KMS-11 (cell line): ENCODE data around the gene SPATS2L.

Experiments used
- H2AFZ ChIP-seq: fragments of 200-600 bp; sonication (generic); 2 replicates; pipeline ENCODE4 v1.6.1; 2016; ENCODE audit warnings: antibody characterized with exemption, mixed run types, low read depth
- H3K27ac ChIP-seq: fragments of 200-600 bp; sonication (generic); 2 replicates; pipeline ENCODE4 v1.6.1; 2016; ENCODE audit warnings: mild to moderate bottlenecking, mixed run types
- H3K27me3 ChIP-seq: fragments of 200-600 bp; sonication (generic); 2 replicates; pipeline ENCODE4 v1.6.1; 2017; ENCODE audit warnings: mild to moderate bottlenecking, low read depth, mixed run types, moderate library complexity; ENCODE audit not compliant: insufficient read depth
- H3K36me3 ChIP-seq: fragments of 200-600 bp; sonication (generic); 2 replicates; pipeline ENCODE4 v1.6.1; 2017; ENCODE audit warnings: mild to moderate bottlenecking, mixed run types; ENCODE audit not compliant: insufficient read depth
- H3K4me1 ChIP-seq: fragments of 200-600 bp; sonication (generic); 2 replicates; pipeline ENCODE4 v1.6.1; 2016; ENCODE audit warnings: mild to moderate bottlenecking, low read depth, mixed run types; ENCODE audit not compliant: poor library complexity, severe bottlenecking
- H3K4me2 ChIP-seq: fragments of 200-600 bp; sonication (generic); 2 replicates; pipeline ENCODE4 v1.7.0; 2016; ENCODE audit warnings: mild to moderate bottlenecking, mixed run types
- H3K4me3 ChIP-seq: fragments of 200-600 bp; sonication (generic); IDR thresholded peaks from 2 replicates; pipeline ENCODE4 v1.6.1; 2017; ENCODE audit warnings: low read depth, low read length, mixed read lengths; ENCODE audit not compliant: insufficient read depth
- H3K79me2 ChIP-seq: fragments of 200-600 bp; sonication (generic); 2 replicates; pipeline ENCODE4 v1.6.1; 2016; ENCODE audit warnings: low read depth, mixed run types; ENCODE audit not compliant: insufficient read depth
- H3K9ac ChIP-seq: fragments of 200-600 bp; sonication (generic); 2 replicates; pipeline ENCODE4 v1.6.1; 2016; ENCODE audit warnings: mild to moderate bottlenecking, mixed run types
- H4K20me1 ChIP-seq: fragments of 200-600 bp; sonication (generic); 2 replicates; pipeline ENCODE4 v1.6.1; 2016; ENCODE audit warnings: mild to moderate bottlenecking, mixed run types; ENCODE audit not compliant: insufficient read depth
- CTCF ChIP-seq: fragments of 200-600 bp; sonication (generic); conservative IDR thresholded peaks from 2 replicates; pipeline ENCODE4 v1.6.1; 2017; ENCODE audit warnings: low read depth, mild to moderate bottlenecking, antibody characterized with exemption, low read length, moderate library complexity, mixed read lengths

The SPATS2L gene

GRCh38 chr2:200354833-200355751 is 48.6 kb downstream of the SPATS2L start:
- Histone ChIP-seq H3K79me2 (no peaks in the 10 kb centered on the region), H4K20me1 (no peaks in the 10 kb centered on the region), H3K4me3 (no peak overlapping the region), H3K27me3 (no peaks in the 10 kb centered on the region), H3K36me3 (no peaks in the 10 kb centered on the region), H3K9ac (no peak overlapping the region), H3K27ac (no peak overlapping the region), H3K4me2 (no peak overlapping the region), H3K4me1 (no peaks in the 10 kb centered on the region), H2AFZ (no peak overlapping the region)
- TF ChIP-seq CTCF: no peak

- no peak overlapping the region for H3K27ac ChIP-seq
- H3K9ac ChIP-seq: no peak overlapping the region
- no peak for TF ChIP-seq CTCF
- no peaks in the 10 kb centered on the region for H4K20me1 ChIP-seq
- H3K4me3 ChIP-seq: no peak overlapping the region
- H3K79me2 ChIP-seq: no peaks in the 10 kb centered on the region
- no peaks in the 10 kb centered on the region for H3K36me3 ChIP-seq
- H3K4me2 ChIP-seq: no peak overlapping the region
- no peaks in the 10 kb centered on the region for H3K4me1 ChIP-seq
- no peaks in the 10 kb centered on the region for H3K27me3 ChIP-seq
- no peak overlapping the region for H2AFZ ChIP-seq
These were observed 49.8 kb downstream of the SPATS2L start for GRCh38 chr2:200356321-200356720.

GRCh38 chr2:200356857-200357384 is 50.4 kb downstream of the SPATS2L start:
- H3K4me3 ChIP-seq: no peak overlapping the region
- no peak overlapping the region for H2AFZ ChIP-seq
- H3K79me2 ChIP-seq: no peaks in the 10 kb centered on the region
- H3K4me2 ChIP-seq: no peak overlapping the region
- TF ChIP-seq CTCF: no peak
- H4K20me1 ChIP-seq: no peaks in the 10 kb centered on the region
- no peak overlapping the region for H3K9ac ChIP-seq
- no peaks in the 10 kb centered on the region for H3K36me3 ChIP-seq
- H3K27me3 ChIP-seq: no peaks in the 10 kb centered on the region
- no peak overlapping the region for H3K27ac ChIP-seq
- no peaks in the 10 kb centered on the region for H3K4me1 ChIP-seq

GRCh38 chr2:200357845-200358244 is 51.4 kb downstream of the SPATS2L start:
- no peaks in the 10 kb centered on the region for H3K27me3 ChIP-seq
- H3K4me2 ChIP-seq: no peak overlapping the region
- H3K4me3 ChIP-seq: no peak overlapping the region
- no peaks in the 10 kb centered on the region for H4K20me1 ChIP-seq
- no peaks in the 10 kb centered on the region for H3K79me2 ChIP-seq
- TF ChIP-seq CTCF: no peak
- no peaks in the 10 kb centered on the region for H3K4me1 ChIP-seq
- H2AFZ ChIP-seq: no peak overlapping the region
- H3K9ac ChIP-seq: no peak overlapping the region
- H3K27ac ChIP-seq: no peak overlapping the region
- H3K36me3 ChIP-seq: no peaks in the 10 kb centered on the region
